HL-60 (cell line): ENCODE results near the gene CAMK2D.

ENCODE experiments used
- CTCF ChIP-seq: IDR thresholded peaks from one replicate; pipeline ENCODE4 v1.5.1; 2011; ENCODE audit warnings: low read length, control low read depth, inconsistent platforms; ENCODE audit not compliant: insufficient read depth
- GABPA ChIP-seq: IDR thresholded peaks from 2 replicates; pipeline ENCODE4 v1.6.1; 2012; ENCODE audit warnings: low read depth
- REST ChIP-seq: IDR thresholded peaks from 2 replicates; pipeline ENCODE4 v1.6.1; 2012; ENCODE audit warnings: low read depth; ENCODE audit not compliant: insufficient replicate concordance

- TF ChIP-seq REST (no peak), CTCF (no peak), GABPA (no peak)
These were observed 24.2 kb upstream of the CAMK2D start for GRCh38 chr4:113785781-113786180.
